Measurements from ENCODE around the gene SORBS1.
A peak's percentile ranks its signal among the peaks of the same experiment; 100 is the strongest.

Gene SORBS1

GRCh38 chr10:95533590-95533989 is 27.6 kb downstream of the SORBS1 start:
- TF ChIP-seq ZFP30 (CRISPR knock-in tag; IDR thresholded peaks at IDR 0.05) = no peak
- 0 out of 2 replicates have a peak, but pooled peaks have one; percentile 40 for TF ChIP-seq TCF4 (CRISPR knock-in tag; IDR thresholded peaks at IDR 0.05; ENCODE audit: borderline replicate concordance)
- TF ChIP-seq TSHZ2 (CRISPR knock-in tag; IDR thresholded peaks at IDR 0.05) = peak; percentile 52; the same call in 1 of the 2 replicates
- no peak; the same call in 2 of the 3 replicates for ATAC-seq

- TF ChIP-seq GLIS3 (CRISPR knock-in tag; IDR thresholded peaks at IDR 0.05) (no peak), PATZ1 (CRISPR knock-in tag; IDR thresholded peaks at IDR 0.05; ENCODE audit: borderline replicate concordance) (no peak), ZNF8 (CRISPR knock-in tag; IDR thresholded peaks at IDR 0.05) (no peak), ZC3H10 (CRISPR knock-in tag; IDR thresholded peaks at IDR 0.05) (no peak), CREB5 (CRISPR knock-in tag; IDR thresholded peaks at IDR 0.05; ENCODE audit: low read depth) (no peak), OSR1 (CRISPR knock-in tag; IDR thresholded peaks at IDR 0.05) (no peak), ZFP3 (CRISPR knock-in tag; IDR thresholded peaks at IDR 0.05) (no peak), ZNF565 (CRISPR knock-in tag; conservative IDR thresholded peaks at IDR 0.05; ENCODE audit: low read depth) (no peak), CSDC2 (CRISPR knock-in tag; IDR thresholded peaks at IDR 0.05) (no peak), ARNTL (CRISPR knock-in tag; IDR thresholded peaks at IDR 0.05; ENCODE audit: borderline replicate concordance, low read depth) (no peak), CSRNP3 (CRISPR knock-in tag; IDR thresholded peaks at IDR 0.05) (no peak), PPARA (CRISPR knock-in tag; IDR thresholded peaks at IDR 0.05; ENCODE audit: borderline replicate concordance) (no peak), POU6F1 (CRISPR knock-in tag; IDR thresholded peaks at IDR 0.05; ENCODE audit: borderline replicate concordance, low read depth) (no peak), ZNF70 (CRISPR knock-in tag; IDR thresholded peaks at IDR 0.05) (no peak), BACH2 (CRISPR knock-in tag; IDR thresholded peaks at IDR 0.05; ENCODE audit: borderline replicate concordance) (no peak)
- no peak for ATAC-seq
Measured at GRCh38 chr10:95532536-95532935, 28.6 kb downstream of the SORBS1 start.

GRCh38 chr10:95531994-95532399 is 29.2 kb downstream of the SORBS1 start:
- TF ChIP-seq POU6F1 (CRISPR knock-in tag; IDR thresholded peaks at IDR 0.05; ENCODE audit: borderline replicate concordance, low read depth) (no peak), ARNTL (CRISPR knock-in tag; IDR thresholded peaks at IDR 0.05; ENCODE audit: borderline replicate concordance, low read depth) (no peak), ZC3H10 (CRISPR knock-in tag; IDR thresholded peaks at IDR 0.05) (no peak), ZNF565 (CRISPR knock-in tag; conservative IDR thresholded peaks at IDR 0.05; ENCODE audit: low read depth) (no peak), OSR1 (CRISPR knock-in tag; IDR thresholded peaks at IDR 0.05) (no peak), ZFP3 (CRISPR knock-in tag; IDR thresholded peaks at IDR 0.05) (no peak), TOX (CRISPR knock-in tag; IDR thresholded peaks at IDR 0.05; ENCODE audit: borderline replicate concordance) (no peak), CREB5 (CRISPR knock-in tag; IDR thresholded peaks at IDR 0.05; ENCODE audit: low read depth) (no peak), CSDC2 (CRISPR knock-in tag; IDR thresholded peaks at IDR 0.05) (no peak), RARB (CRISPR knock-in tag; IDR thresholded peaks at IDR 0.05) (no peak)
- ATAC-seq = no peak

All from SK-N-SH treated with all-trans-retinoic acid at 6 μM for 48 hours (cell line).